ENCODE measurements around the gene PPM1N.
"Not testable (repeated sequence)": the region's sequence is repeated elsewhere in the genome, so short reads cannot be mapped to it uniquely, and the experiment has no call there.

The PPM1N gene

GRCh38 chr19:45510352-45510751 is 12.1 kb downstream of the PPM1N start:
- DNase-seq = not testable (repeated sequence)

DNA sequence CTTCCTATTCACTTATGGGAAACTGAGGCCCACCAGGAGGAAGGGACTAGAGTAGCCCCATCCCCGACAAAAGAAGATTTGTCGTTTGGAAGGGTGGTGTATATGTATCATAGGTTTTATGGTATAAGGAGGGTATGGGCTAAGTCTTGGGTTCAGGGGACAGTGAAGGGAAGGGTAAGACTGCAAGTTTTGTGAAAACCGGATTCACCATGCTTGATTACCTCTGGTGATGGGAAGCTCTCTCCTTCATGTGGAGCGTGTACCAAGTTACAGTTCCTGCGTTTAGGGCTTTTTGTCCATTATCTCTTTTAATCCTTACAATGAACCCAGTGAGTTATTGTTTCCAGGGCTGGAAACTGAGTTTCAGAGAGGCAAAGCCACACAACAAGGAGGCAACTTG is 12.8 kb downstream of the PPM1N start:
- DNase-seq = no peak

- no peak for DNase-seq
Observed at GRCh38 chr19:45512881-45513483, 14.7 kb downstream of the PPM1N start.

- DNase-seq = no peak
Observed at GRCh38 chr19:45514376-45515051, 16.3 kb downstream of the PPM1N start.

DNA sequence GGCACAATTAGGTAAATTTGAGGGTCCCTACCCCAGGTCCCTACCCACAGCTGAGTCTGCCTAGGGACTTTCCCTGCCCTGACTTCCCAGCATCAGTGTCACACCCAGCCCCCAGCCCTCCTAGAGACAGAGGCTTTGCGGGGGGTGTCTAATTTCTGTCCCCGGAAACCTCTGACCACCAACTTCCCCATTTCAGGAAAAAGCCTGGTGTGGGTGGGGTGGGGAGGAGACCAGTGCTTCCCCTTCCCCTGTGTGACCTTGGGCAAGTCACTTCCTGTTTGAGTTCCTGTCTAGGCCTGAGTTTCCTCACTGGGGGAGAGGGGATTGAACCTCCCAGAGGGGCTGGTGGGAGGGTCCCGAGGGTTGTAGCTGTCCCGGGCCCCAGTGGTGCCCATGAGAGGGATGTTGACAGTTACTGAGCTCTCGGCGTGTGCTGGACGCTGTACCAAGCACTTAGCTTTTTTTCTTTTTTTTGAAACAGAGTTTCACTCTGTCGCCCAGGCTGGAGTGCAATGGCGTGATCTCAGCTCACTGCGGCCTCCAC is 16.9 kb downstream of the PPM1N start:
- DNase-seq = no peak

GRCh38 chr19:45515807-45516401 is 17.7 kb downstream of the PPM1N start:
- no peak for DNase-seq

- no peak for DNase-seq
Observed at GRCh38 chr19:45517238-45517637, 19.0 kb downstream of the PPM1N start.

GRCh38 chr19:45517641-45518468 is 19.6 kb downstream of the PPM1N start:
- no peak for DNase-seq

DNA sequence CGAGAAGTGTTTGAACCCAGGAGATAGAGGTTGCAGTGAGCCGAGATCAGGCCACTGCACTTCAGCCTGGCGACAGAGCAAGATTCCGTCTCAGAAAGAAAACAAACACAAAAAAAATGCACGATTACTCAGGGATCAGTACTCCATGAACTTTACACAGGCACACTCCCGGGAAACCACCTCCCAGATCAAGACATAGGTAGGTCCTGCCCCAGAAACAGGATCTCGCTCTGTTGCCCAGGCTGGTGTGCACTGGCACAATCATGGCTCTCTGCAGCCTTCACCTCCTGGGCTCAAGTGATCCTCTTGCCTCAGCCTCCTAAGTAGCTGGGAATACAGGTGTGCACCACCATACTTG is 20.2 kb downstream of the PPM1N start:
- no peak for DNase-seq

- DNase-seq = no peak
Observed at GRCh38 chr19:45522010-45522941, 24.0 kb downstream of the PPM1N start.

- DNase-seq = peak; percentile 52
Observed at GRCh38 chr19:45523642-45524256, 25.5 kb downstream of the PPM1N start.

- DNase-seq = no peak
Observed at GRCh38 chr19:45524575-45525129, 26.4 kb downstream of the PPM1N start.

GRCh38 chr19:45526143-45526542 is 27.9 kb downstream of the PPM1N start:
- no peak for DNase-seq

GRCh38 chr19:45526971-45527370 is 28.7 kb downstream of the PPM1N start:
- no peak for DNase-seq

GRCh38 chr19:45527731-45528130 is 29.5 kb downstream of the PPM1N start:
- DNase-seq = no peak

GRCh38 chr19:45528149-45528743 is 30.0 kb downstream of the PPM1N start:
- no peak for DNase-seq

GRCh38 chr19:45528744-45529419 is 30.6 kb downstream of the PPM1N start:
- no peak for DNase-seq

- DNase-seq = no peak
Observed at GRCh38 chr19:45529420-45529785, 31.2 kb downstream of the PPM1N start.

GRCh38 chr19:45531349-45531748 is 33.1 kb downstream of the PPM1N start:
- no peak for DNase-seq

GRCh38 chr19:45539459-45539858 is 41.2 kb downstream of the PPM1N start:
- DNase-seq = no peak
